H1 (cell line): ENCODE data around the gene SPANXD. TPM values are rescaled to one million over a fixed set of nuclear protein-coding genes. Genes with fewer than 3 reads are reported as not detected.

ENCODE experiments used
- CTCF ChIA-PET: fragments of 300-600 bp; sonication (Branson Sonifier 250); formaldehyde crosslinking; loops from one replicate; lab custom pipeline; 2021; ENCODE audit not compliant: partially characterized antibody; lab: Charles Lee
- POLR2A ChIA-PET: fragments of 300-600 bp; sonication (Branson Sonifier 250); formaldehyde crosslinking; loops from one replicate; lab custom pipeline; 2021; ENCODE audit warnings: inconsistent platforms; ENCODE audit not compliant: partially characterized antibody; lab: Charles Lee
- DNase-seq, 2 experiments: peaks; one replicate each; pipeline versions ENCODE4 v3.0.0 to v3.0.0-alpha.2; 2010 to 2022; ENCODE audit warnings: low spot score in 2 of 2, low read depth in 1 of 2, mixed read lengths in 1 of 2
- FAIRE-seq: peaks from 2 replicates; lab custom pipeline; 2011; peaks lifted over from hg19 to GRCh38; lab: Jason Lieb, UNC
- H2AFZ ChIP-seq: 2 replicates; pipeline ENCODE4 v1.8.1; 2012; ENCODE audit warnings: low read length, inconsistent platforms
- H2AK5ac ChIP-seq: 2 replicates; pipeline ENCODE4 v1.6.1; 2013; ENCODE audit warnings: low read depth, low read length
- H2BK120ac ChIP-seq: replicated peaks from 2 replicates; pipeline ENCODE3; 2013; ENCODE audit warnings: low read depth, low read length, inconsistent platforms
- H2BK12ac ChIP-seq: 2 replicates; pipeline ENCODE4 v1.6.1; 2013; ENCODE audit warnings: low read depth, low read length
- H2BK15ac ChIP-seq: 2 replicates; pipeline ENCODE4 v1.6.1; 2013; ENCODE audit warnings: low read length
- H2BK20ac ChIP-seq: 2 replicates; pipeline ENCODE4 v1.6.1; 2013; ENCODE audit warnings: low read length
- H2BK5ac ChIP-seq: 2 replicates; pipeline ENCODE4 v1.6.1; 2013; ENCODE audit warnings: low read depth, low read length
- H3K14ac ChIP-seq: 2 replicates; pipeline ENCODE4 v1.6.1; 2013; ENCODE audit warnings: inconsistent platforms; ENCODE audit not compliant: insufficient read length
- H3K18ac ChIP-seq: 2 replicates; pipeline ENCODE4 v1.6.1; 2013; ENCODE audit warnings: low read length; ENCODE audit errors: extremely low read depth
- H3K23ac ChIP-seq: 2 replicates; pipeline ENCODE4 v1.6.1; 2013; ENCODE audit warnings: inconsistent platforms; ENCODE audit not compliant: insufficient read length
- H3K23me2 ChIP-seq: 2 replicates; pipeline ENCODE4 v1.6.1; 2013; ENCODE audit warnings: low read depth, low read length
- H3K27ac ChIP-seq: 2 replicates; pipeline ENCODE4 v1.6.1; 2011; ENCODE audit warnings: low read depth, low read length, inconsistent platforms
- H3K27me3 ChIP-seq, 4 experiments: replicated peaks in 1 of 4; 1 replicate in 1 of 4; 2 replicates in 3 of 4; pipeline versions ENCODE4 v1.6.1 to v1.8.1; 2011 to 2013; ENCODE audit warnings: low read length in 3 of 4, mild to moderate bottlenecking in 3 of 4, inconsistent platforms in 2 of 4, mixed read lengths in 2 of 4, moderate library complexity in 1 of 4; ENCODE audit not compliant: control insufficient read depth in 3 of 4, insufficient read depth in 3 of 4; ENCODE audit errors: extremely low read depth in 1 of 4
- H3K36me3 ChIP-seq, 4 experiments: 2 replicates each; pipeline versions ENCODE4 v1.6.1 to v1.8.1; 2011 to 2013; ENCODE audit warnings: mild to moderate bottlenecking in 4 of 4, low read length in 3 of 4, moderate library complexity in 2 of 4, control low read depth in 1 of 4, inconsistent platforms in 1 of 4; ENCODE audit not compliant: insufficient read depth in 4 of 4, control insufficient read depth in 2 of 4
- H3K4ac ChIP-seq: replicated peaks from 2 replicates; pipeline ENCODE3; 2013; ENCODE audit warnings: low read length, low read depth, mixed read lengths, inconsistent platforms; ENCODE audit not compliant: insufficient read length
- H3K4me1 ChIP-seq, 4 experiments: replicated peaks in 1 of 4; 1 replicate in 1 of 4; 2 replicates in 3 of 4; pipeline versions ENCODE4 v1.6.1 to v1.8.1; 2011 to 2013; ENCODE audit warnings: low read length in 3 of 4, inconsistent platforms in 2 of 4, mixed read lengths in 1 of 4; ENCODE audit not compliant: insufficient read depth in 4 of 4, control insufficient read depth in 3 of 4
- H3K4me2 ChIP-seq, 2 experiments: 2 replicates each; pipeline versions ENCODE4 v1.6.1 to v1.8.1; 2011 to 2013; ENCODE audit warnings: low read depth in 2 of 2, low read length in 2 of 2, control low read depth in 1 of 2, inconsistent platforms in 1 of 2, mild to moderate bottlenecking in 1 of 2; ENCODE audit not compliant: insufficient read depth in 1 of 2
- H3K4me3 ChIP-seq, 4 experiments: fragments of 200-600, 300-600 bp in 1 of 4; sonication (generic), shearing (Covaris generic), sonication (Bioruptor Twin) in 1 of 4; 2 replicates each; pipeline versions ENCODE4 v1.5.1 to v1.8.1; 2011 to 2016; ENCODE audit warnings: low read length in 4 of 4, low read depth in 3 of 4, control low read depth in 2 of 4, inconsistent platforms in 2 of 4, mild to moderate bottlenecking in 2 of 4, mixed read lengths in 1 of 4, moderate library complexity in 1 of 4; ENCODE audit not compliant: insufficient read depth in 2 of 4; ENCODE audit errors: extremely low read depth in 1 of 4
- H3K56ac ChIP-seq: replicated peaks from 2 replicates; pipeline ENCODE3; 2013; ENCODE audit warnings: low read depth, mild to moderate bottlenecking, mixed read lengths, low read length, inconsistent platforms; ENCODE audit not compliant: insufficient read length
- H3K79me1 ChIP-seq: 2 replicates; pipeline ENCODE4 v1.6.1; 2013; ENCODE audit warnings: low read depth, low read length, control low read depth
- H3K79me2 ChIP-seq, 2 experiments: 2 replicates each; pipeline versions ENCODE4 v1.6.1 to v1.8.1; 2012 to 2013; ENCODE audit warnings: low read length in 2 of 2, mild to moderate bottlenecking in 2 of 2, inconsistent platforms in 1 of 2; ENCODE audit not compliant: insufficient read depth in 2 of 2, control insufficient read depth in 1 of 2
- H3K9ac ChIP-seq, 4 experiments: replicated peaks in 1 of 4; 1 replicate in 1 of 4; 2 replicates in 3 of 4; pipeline versions ENCODE4 v1.6.1 to v1.8.1; 2011 to 2013; ENCODE audit warnings: low read depth in 3 of 4, low read length in 3 of 4, control low read depth in 2 of 4, mild to moderate bottlenecking in 2 of 4, moderate library complexity in 2 of 4, inconsistent platforms in 1 of 4; ENCODE audit errors: extremely low read depth in 1 of 4
- H3K9me3 ChIP-seq, 2 experiments: 2 replicates each; pipeline versions ENCODE4 v1.6.1 to v1.8.1; 2012 to 2013; ENCODE audit warnings: mild to moderate bottlenecking in 2 of 2, moderate library complexity in 2 of 2, control low read depth in 1 of 2, inconsistent platforms in 1 of 2, low read depth in 1 of 2, low read length in 1 of 2, mixed read lengths in 1 of 2; ENCODE audit not compliant: insufficient read depth in 2 of 2
- H4K20me1 ChIP-seq, 2 experiments: replicated peaks in 1 of 2; 2 replicates each; pipeline versions ENCODE3 to v1.8.1; 2011 to 2013; ENCODE audit warnings: inconsistent platforms in 2 of 2, low read length in 2 of 2, mild to moderate bottlenecking in 1 of 2; ENCODE audit not compliant: insufficient read depth in 2 of 2, control insufficient read depth in 1 of 2
- H4K5ac ChIP-seq: 2 replicates; pipeline ENCODE4 v1.6.1; 2013; ENCODE audit warnings: low read length, low read depth, mixed read lengths, inconsistent platforms; ENCODE audit not compliant: insufficient read length
- H4K8ac ChIP-seq: 2 replicates; pipeline ENCODE4 v1.8.0; 2013; ENCODE audit warnings: mild to moderate bottlenecking, moderate library complexity, low read length, inconsistent platforms; ENCODE audit not compliant: insufficient read depth; ENCODE audit errors: extremely low read depth
- H4K91ac ChIP-seq: replicated peaks from 2 replicates; pipeline ENCODE3; 2013; ENCODE audit warnings: low read length, mixed read lengths, inconsistent platforms; ENCODE audit not compliant: insufficient read length
- BCL11A ChIP-seq, 2 experiments: IDR thresholded peaks; one replicate each; pipeline ENCODE4 v1.6.1; 2011; ENCODE audit warnings: low read depth in 2 of 2, low read length in 2 of 2, mild to moderate bottlenecking in 2 of 2
- CTCF ChIP-seq, 3 experiments: IDR thresholded peaks; 1 replicate in 2 of 3; 2 replicates in 1 of 3; pipeline versions ENCODE4 v1.5.1 to v1.6.1; 2011; ENCODE audit warnings: low read length in 3 of 3, mild to moderate bottlenecking in 3 of 3, inconsistent platforms in 2 of 3, low read depth in 1 of 3, moderate library complexity in 1 of 3; ENCODE audit not compliant: insufficient read depth in 1 of 3; ENCODE audit errors: control extremely low read depth in 1 of 3
- KDM1A ChIP-seq: fragments of 200-600, 300-600 bp; sonication (generic); IDR thresholded peaks from 2 replicates; pipeline ENCODE4 v1.7.1; 2016; ENCODE audit warnings: mild to moderate bottlenecking, low read length, borderline replicate concordance
- KDM4A ChIP-seq: IDR thresholded peaks from one replicate; pipeline ENCODE4 v1.7.1; 2012; ENCODE audit warnings: low read depth, mild to moderate bottlenecking, moderate library complexity, low read length, inconsistent platforms; ENCODE audit not compliant: severe bottlenecking
- RFX5 ChIP-seq: IDR thresholded peaks from 2 replicates; pipeline ENCODE4 v1.6.1; 2011; ENCODE audit warnings: low read depth, low read length, improper control_type of control experiment, borderline replicate concordance
- RXRA ChIP-seq: IDR thresholded peaks from 2 replicates; pipeline ENCODE4 v1.6.1; 2011; ENCODE audit warnings: low read depth, mild to moderate bottlenecking, low read length, moderate library complexity; ENCODE audit not compliant: insufficient read depth
- SIN3A ChIP-seq, 2 experiments: IDR thresholded peaks in 1 of 2; conservative IDR thresholded peaks in 1 of 2; 2 replicates each; pipeline ENCODE4 v1.6.1; 2011 to 2012; ENCODE audit warnings: low read length in 2 of 2, improper control_type of control experiment in 1 of 2, low read depth in 1 of 2, mild to moderate bottlenecking in 1 of 2
- SP2 ChIP-seq: IDR thresholded peaks from 2 replicates; pipeline ENCODE4 v1.6.1; 2012; ENCODE audit warnings: mild to moderate bottlenecking, low read length, inconsistent platforms
- SUZ12 ChIP-seq: fragments of 200-600 bp; sonication (generic); IDR thresholded peaks from 2 replicates; pipeline ENCODE4 v1.6.1; 2012; ENCODE audit warnings: mild to moderate bottlenecking, inconsistent platforms, low read length, moderate library complexity, mixed read lengths
- TBP ChIP-seq: IDR thresholded peaks from 2 replicates; pipeline ENCODE4 v1.6.1; 2011; ENCODE audit warnings: low read depth, low read length, improper control_type of control experiment
- WGBS, 2 experiments: shearing (Covaris generic) in 1 of 2; methylation state at CpG; one replicate each; pipeline versions ENCODE4 v1.1.6 to v1.1.7; 2013 to 2015; ENCODE audit warnings: low lambda C conversion rate in 2 of 2, mixed read lengths in 2 of 2, inconsistent platforms in 1 of 2, low coverage in 1 of 2, missing lambda C conversion rate in 1 of 2; ENCODE audit not compliant: insufficient replicate concordance in 2 of 2, insufficient coverage in 1 of 2, insufficient read length in 1 of 2; ENCODE audit errors: extremely low coverage in 1 of 2, missing lambda C conversion rate in 1 of 2; 5-methylcytosine and 5-hydroxymethylcytosine counted together
- polyA plus RNA-seq, 7 experiments: library from polyadenylated mRNA; depleted of rRNA in 3 of 7; stranded (reverse) in 5 of 7; unstranded in 2 of 7; fragments of >200 nt in 5 of 7; fragments of 200-250 nt in 2 of 7; gene quantifications; 1 replicate in 5 of 7; 2 replicates in 1 of 7; 4 replicates in 1 of 7; pipeline versions ENCODE4 v1.2.1 to v1.2.3, GENCODE V29; 2011 to 2013; ENCODE audit warnings: missing spikeins in 2 of 7, mixed read lengths in 2 of 7
- total RNA-seq: library from RNA; stranded (reverse); fragmentation: NEBNext Ultra II Directional; extraction: Animal tissue kit (Norgen Biotek cat#: 25700); gene quantifications from 2 replicates; pipeline ENCODE4 v1.2.1, GENCODE V29; 2021

SPANXD gene
- total and polyA plus RNA-seq, 2 of the 8 experiments (the other 6 are each of a cell fraction or from before 2014, with no cell fraction given): not detected

GRCh38 chrX:141652286-141652685, 46.3 kb downstream of the SPANXD start:
- ChIA-PET POLR2A (no interaction called here), CTCF (no interaction called here)
- H2BK12ac ChIP-seq: no peak overlapping the region
- FAIRE-seq: no peak
- H3K4ac ChIP-seq: no peak overlapping the region
- H3K4me1 ChIP-seq: no peaks in the 10 kb centered on the region
- no peak for DNase-seq
- H3K79me1 ChIP-seq: no peaks in the 10 kb centered on the region
- no peak overlapping the region for H2BK5ac ChIP-seq
- H3K23ac ChIP-seq: no peak overlapping the region
- H2BK120ac ChIP-seq: no peak overlapping the region
- no peak overlapping the region for H3K56ac ChIP-seq
- no peaks in the 10 kb centered on the region for H3K36me3 ChIP-seq
- no peak overlapping the region for H3K9ac ChIP-seq
- no peak overlapping the region for H3K4me3 ChIP-seq
- no peak overlapping the region for H2AFZ ChIP-seq
- H3K14ac ChIP-seq: no peak overlapping the region
- H3K27me3 ChIP-seq: no peaks in the 10 kb centered on the region
- H2BK15ac ChIP-seq: no peak overlapping the region
- WGBS, 2 experiments: 97% methylated on average over 5 of the region's 5 CpGs; no CpG with 5 or more reads in 1 of the 2 experiments
- H4K91ac ChIP-seq: no peak overlapping the region
- no peak overlapping the region for H2BK20ac ChIP-seq
- no peaks in the 10 kb centered on the region for H4K20me1 ChIP-seq
- no peak overlapping the region for H3K4me2 ChIP-seq
- H4K5ac ChIP-seq: no peak overlapping the region
- H3K27ac ChIP-seq: no peak overlapping the region
- H3K79me2 ChIP-seq: no peaks in the 10 kb centered on the region
- no peaks in the 10 kb centered on the region for H3K9me3 ChIP-seq
- H4K8ac ChIP-seq: no peak overlapping the region
- H3K18ac ChIP-seq: no peak overlapping the region
- no peak overlapping the region for H2AK5ac ChIP-seq
- H3K23me2 ChIP-seq: no peaks in the 10 kb centered on the region
- TF ChIP-seq CTCF (IDR thresholded peaks at IDR 0.05; ENCODE audit: control extremely low read depth in 1 of 3, insufficient read depth in 1 of 3, low read depth in 1 of 3, low read length in 3 of 3) (no peak), KDM1A (no peak), SIN3A (conservative IDR thresholded peaks at IDR 0.05 in 1 of 2, IDR thresholded peaks at IDR 0.05 in 1 of 2; ENCODE audit: low read depth in 1 of 2, low read length in 2 of 2) (no peak), KDM4A (no peak), RFX5 (no peak), TBP (no peak), BCL11A (IDR thresholded peaks at IDR 0.05; ENCODE audit: low read depth in 2 of 2, low read length in 2 of 2) (no peak), RXRA (no peak), SUZ12 (no peak), SP2 (no peak)
